ACHN (cell line): Measurements from ENCODE around the gene DHFR2.
"Not testable (repeated sequence)": the region's sequence is repeated elsewhere in the genome, so short reads cannot be mapped to it uniquely, and the experiment has no call there.

Experiments used
- DNase-seq: peaks from one replicate; pipeline ENCODE4 v3.0.0-alpha.2; 2015
- in situ Hi-C: cut with HindIII; loops from 2 replicates; pipeline ENCODE4 v1.10.0; 2017; ENCODE audit warnings: low sequenced_read_pairs, low pct_ligation_motif_present, low pct_unique_long_range_greater_than_20kb

The DHFR2 gene

DNA sequence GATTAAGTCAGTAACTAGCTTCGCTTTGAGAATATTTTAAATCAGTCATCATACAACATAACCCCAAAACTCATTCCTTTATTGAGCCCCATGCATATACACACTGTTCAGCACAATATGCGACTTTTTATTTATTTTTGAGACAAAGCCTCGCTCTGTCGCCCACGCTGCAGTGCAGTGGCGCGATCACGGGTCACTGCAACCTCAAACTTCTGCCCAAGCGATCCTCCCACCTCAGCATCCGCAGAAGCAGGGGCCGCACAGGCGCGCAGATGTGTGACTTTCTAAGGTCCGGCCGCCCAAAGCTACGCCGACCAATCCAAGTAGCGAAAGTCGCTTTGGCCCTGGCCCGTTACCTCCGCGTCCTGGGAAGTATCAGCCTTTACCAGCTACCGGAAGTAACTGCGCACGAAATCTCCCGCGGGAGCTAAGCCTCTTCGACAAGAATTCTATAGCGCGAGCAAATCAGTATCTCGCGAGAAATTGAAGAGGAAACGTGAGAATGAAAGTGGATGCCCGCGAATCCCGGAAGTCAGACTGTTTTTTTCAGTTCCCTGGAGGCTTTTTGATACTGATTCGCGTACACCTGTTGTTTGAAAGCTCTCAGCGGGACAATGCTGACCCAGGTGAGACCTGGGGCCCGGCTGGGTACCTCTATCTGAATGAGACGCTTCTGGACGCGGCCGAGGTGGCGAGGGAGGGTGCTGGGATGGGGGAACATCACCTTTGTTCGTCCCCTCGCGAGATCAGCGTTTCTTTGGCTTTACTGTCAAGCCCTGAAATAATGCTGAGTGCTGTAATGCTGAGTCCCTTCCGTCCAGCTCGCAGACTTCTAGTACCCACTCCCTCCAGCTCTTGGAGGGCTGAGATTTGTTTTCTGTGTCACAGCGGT is at the start of gene DHFR2, which contains the start of gene NSUN3:
Gene DHFR2 (minus strand): TSS at position 404 of the 892 bp plus-strand sequence. CDS start 1,405 bp downstream, outside the sequence.
Gene NSUN3 (plus strand): TSS at position 549 of the 892 bp plus-strand sequence. CDS start 66 bp downstream, at position 615.
- in situ Hi-C loops: no loop called here
- peak; percentile 98 for DNase-seq

GRCh38 chr3:94110854-94111253 is 48.1 kb upstream of the DHFR2 start:
- no peak for DNase-seq
- in situ Hi-C loops: no loop called here

GRCh38 chr3:94110232-94110631 is 47.5 kb upstream of the DHFR2 start:
- in situ Hi-C loops, DNase-seq: not testable (repeated sequence)

DNA sequence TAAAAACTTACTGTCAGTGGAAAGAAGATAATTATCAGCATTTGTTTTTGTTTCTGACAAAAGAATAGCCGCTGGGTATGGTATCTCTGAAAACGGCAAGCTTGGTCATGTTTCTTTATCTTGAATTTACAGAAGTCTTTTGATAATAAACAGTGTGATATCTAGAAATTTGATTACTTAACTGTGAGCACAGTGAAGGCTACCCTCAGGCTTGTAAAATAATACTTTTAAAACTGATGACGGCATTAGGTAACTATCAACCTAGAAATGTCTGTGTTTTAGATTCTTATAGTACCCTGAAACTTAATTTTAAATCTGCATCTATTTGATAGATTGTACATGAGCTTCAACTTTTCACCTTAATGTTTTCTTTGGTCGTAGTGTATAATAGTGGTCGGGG is 43.6 kb upstream of the DHFR2 start:
- DNase-seq: no peak
- in situ Hi-C loops: no loop called here

DNA sequence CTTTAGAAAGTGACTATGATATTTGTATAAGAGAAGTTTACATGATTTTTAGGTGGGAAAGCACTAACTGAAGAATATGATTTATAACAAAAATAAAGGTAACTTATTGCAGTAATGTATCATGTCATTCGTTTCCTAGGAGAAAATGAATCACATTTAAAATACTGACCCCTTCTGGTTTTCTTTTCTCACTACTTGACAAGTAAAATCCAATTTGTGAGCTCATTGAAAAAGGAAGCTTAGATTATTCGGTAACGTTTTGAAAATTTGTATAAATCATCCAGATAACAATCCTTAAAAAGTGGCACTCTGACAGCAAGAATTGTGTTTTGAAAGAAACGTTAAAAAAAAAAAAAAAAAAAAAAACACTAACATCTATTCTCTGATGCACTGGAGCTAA is 39.1 kb upstream of the DHFR2 start:
- in situ Hi-C loops: no loop called here
- DNase-seq: peak; percentile 39

- DNase-seq: no peak
Measured at GRCh38 chr3:94099311-94099710, 36.6 kb upstream of the DHFR2 start.

DNA sequence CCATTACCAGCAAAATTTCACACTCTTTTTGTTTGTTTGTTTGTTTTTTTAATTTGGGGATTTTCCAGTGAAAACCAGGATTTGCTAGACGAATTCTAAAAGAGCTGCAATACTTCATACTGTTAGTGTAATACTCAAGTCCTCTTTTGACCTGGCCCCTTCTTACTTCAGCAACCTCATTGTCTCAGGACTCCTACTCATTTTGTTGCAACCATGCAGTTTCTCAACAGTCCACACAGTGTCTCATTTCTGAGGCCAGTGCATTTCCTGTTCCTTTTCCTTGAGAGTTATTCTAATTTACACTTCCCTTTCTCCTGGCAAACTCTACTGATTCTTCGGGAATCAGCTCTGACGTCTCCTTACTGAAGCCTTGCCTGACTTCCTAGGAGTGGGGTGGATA is 35.7 kb upstream of the DHFR2 start:
- in situ Hi-C loops: no loop called here
- no peak for DNase-seq

More at GRCh38 chr3:94099311-94099710, 36.6 kb upstream of the DHFR2 start:
- in situ Hi-C loops: no loop called here

DNA sequence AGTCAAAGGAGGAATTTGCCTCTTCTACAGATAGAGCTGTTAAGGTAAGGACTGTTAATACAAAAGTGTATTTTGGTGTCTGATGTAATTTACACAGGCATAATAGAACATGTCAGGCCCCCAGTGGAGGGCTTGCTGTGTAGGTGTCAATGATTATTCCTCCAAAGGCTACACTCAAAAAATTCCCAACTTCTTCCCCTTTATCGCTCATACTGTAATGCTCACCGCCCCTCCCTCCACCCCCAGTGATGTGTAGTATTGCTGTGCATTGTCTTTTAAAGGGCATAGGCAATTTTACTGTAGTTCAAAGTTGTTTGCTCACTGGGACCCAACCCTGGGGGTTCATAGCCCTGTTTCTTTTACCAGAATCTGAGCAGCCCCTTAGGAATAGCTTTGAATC is 32.4 kb upstream of the DHFR2 start:
- no peak for DNase-seq
- in situ Hi-C loops: no loop called here

GRCh38 chr3:94093151-94093550 is 30.4 kb upstream of the DHFR2 start:
- DNase-seq: no peak
- in situ Hi-C loops: no loop called here

GRCh38 chr3:94092086-94092485 is 29.4 kb upstream of the DHFR2 start:
- no peak for DNase-seq
- in situ Hi-C loops: no loop called here

DNA sequence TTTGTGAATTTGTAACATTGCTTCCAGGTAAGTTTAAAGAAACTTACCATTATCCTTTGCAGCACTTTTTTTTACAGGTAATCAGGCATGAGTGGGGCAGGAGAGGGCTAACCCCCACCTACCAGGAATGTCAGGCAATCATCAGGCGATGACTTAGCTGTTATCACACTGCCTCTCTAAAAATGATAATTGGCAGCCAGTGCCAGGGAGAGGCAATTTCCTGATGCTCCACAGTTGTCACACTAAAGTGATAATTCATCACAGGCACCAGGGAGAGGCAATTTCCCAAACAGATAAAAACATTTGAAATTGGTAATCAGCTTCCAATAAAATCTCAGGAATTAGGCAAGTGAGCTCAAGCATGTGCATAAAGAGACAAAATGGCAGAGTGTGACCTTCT is 26.4 kb upstream of the DHFR2 start:
- in situ Hi-C loops: no loop called here
- no peak for DNase-seq

DNA sequence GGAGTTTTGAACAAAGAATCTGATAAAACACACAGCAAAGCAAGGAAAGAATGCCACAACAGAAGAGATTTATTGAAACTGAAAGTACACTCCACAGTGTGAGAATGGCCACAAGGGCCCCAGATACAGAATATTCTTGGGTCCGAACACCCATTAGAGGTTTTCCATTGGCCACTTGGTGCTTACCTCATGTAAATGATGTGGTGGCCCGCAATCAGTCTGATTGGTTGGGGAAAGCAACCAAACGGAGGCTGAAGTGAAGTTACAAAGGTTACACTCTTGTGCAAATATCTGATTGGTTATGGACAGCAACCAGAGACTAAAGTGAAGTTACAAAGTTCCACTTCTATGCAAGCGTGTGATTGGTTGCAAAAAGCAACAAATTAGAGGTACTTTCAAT is 20.5 kb upstream of the DHFR2 start:
- peak; percentile 11 for DNase-seq
- in situ Hi-C loops: no loop called here

GRCh38 chr3:94082391-94082937 is 19.7 kb upstream of the DHFR2 start:
- no peak for DNase-seq

GRCh38 chr3:94081884-94082283 is 19.2 kb upstream of the DHFR2 start:
- in situ Hi-C loops: no loop called here
- no peak for DNase-seq

More at GRCh38 chr3:94082391-94082937, 19.7 kb upstream of the DHFR2 start:
- in situ Hi-C loops: no loop called here

GRCh38 chr3:94080552-94080951 is 17.8 kb upstream of the DHFR2 start:
- in situ Hi-C loops, DNase-seq: not testable (repeated sequence)

DNA sequence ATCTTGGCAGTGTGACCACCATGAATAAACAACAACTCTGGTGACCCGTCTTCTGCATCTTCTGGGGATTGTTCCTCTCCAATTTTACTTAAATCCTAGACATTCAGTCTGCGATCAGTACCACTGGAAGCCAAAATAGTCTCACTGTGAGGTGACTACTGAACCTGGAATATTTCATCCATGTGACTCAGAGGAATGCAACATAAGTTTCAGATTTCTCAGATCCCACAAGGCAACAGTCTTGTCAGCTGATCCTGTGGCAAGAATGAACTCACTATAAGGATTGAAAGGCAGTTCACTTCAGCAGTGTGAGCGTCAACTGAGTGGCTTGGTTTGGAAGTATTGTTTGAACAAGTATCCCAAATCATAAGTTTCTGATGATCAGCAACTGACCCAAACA is 13.3 kb upstream of the DHFR2 start:
- DNase-seq: no peak
- in situ Hi-C loops: no loop called here

DNA sequence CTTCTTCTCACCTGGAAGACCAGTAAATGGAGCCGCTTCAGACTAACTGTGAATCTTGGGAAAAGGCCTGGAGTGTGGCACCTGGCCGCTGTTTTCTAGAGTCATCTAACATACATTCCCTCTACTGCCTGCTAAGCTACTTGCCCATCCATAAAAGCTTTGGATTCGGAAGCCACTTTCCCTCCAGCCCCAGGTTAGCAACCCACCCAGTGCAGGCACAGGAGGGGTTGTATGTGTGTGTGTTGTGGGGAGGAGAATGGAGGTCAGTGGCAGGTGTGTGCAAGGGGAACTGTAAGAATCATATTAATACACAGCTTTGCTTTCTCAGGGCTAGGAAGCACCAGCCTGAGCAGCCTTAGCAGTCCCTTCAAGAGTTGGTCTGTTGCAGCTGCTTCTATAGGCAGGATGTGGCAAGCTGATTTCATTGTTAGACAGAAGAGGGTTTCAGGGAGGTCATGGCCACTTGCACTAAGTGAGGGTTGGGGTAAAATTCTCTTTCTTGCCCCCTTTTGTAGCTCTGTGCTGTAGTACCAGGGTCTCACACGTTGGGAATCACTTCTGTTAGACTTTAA is 9.1 kb upstream of the DHFR2 start:
- in situ Hi-C loops: no loop called here
- DNase-seq: no peak

GRCh38 chr3:94070341-94070911 is 7.7 kb upstream of the DHFR2 start:
- no peak for DNase-seq
- in situ Hi-C loops: no loop called here

GRCh38 chr3:94069194-94069813 is 6.6 kb upstream of the DHFR2 start:
- peak; percentile 38 for DNase-seq
- in situ Hi-C loops: no loop called here
